Stimulated activated CD8-positive, alpha-beta memory T cell treated with anti-CD3 and anti-CD28 coated beads, Interleukin-7, amount 100 ng/mL, for 1 hour (primary cell): ENCODE measurements around the gene TEX29.

Source experiments
- DNase-seq, 2 donors: peaks; one replicate each; pipeline ENCODE4 v3.0.0-alpha.2; 2020; ENCODE audit warnings: low read depth in 2 of 2

The TEX29 gene

GRCh38 chr13:111367340-111367739, 46.9 kb downstream of the TEX29 start:
- DNase-seq: no peak

- DNase-seq: no peak
Observed at GRCh38 chr13:111368091-111368490, 47.6 kb downstream of the TEX29 start.

- no peak for DNase-seq
Observed at GRCh38 chr13:111370147-111370546, 49.7 kb downstream of the TEX29 start.

- DNase-seq: no peak
Observed at GRCh38 chr13:111370570-111371535, 50.4 kb downstream of the TEX29 start.

- DNase-seq: no peak
Observed at GRCh38 chr13:111371720-111372119, 51.3 kb downstream of the TEX29 start.

- DNase-seq: no peak
Observed at GRCh38 chr13:111372651-111373425, 52.4 kb downstream of the TEX29 start.

- DNase-seq: no peak
Observed at GRCh38 chr13:111373486-111373885, 53.0 kb downstream of the TEX29 start.

GRCh38 chr13:111380431-111380830, 60.0 kb downstream of the TEX29 start:
- DNase-seq: no peak

- DNase-seq: no peak
Observed at GRCh38 chr13:111382411-111382810, 62.0 kb downstream of the TEX29 start.

- no peak for DNase-seq
Observed at GRCh38 chr13:111382877-111383276, 62.4 kb downstream of the TEX29 start.

- DNase-seq: no peak
Observed at GRCh38 chr13:111383591-111384440, 63.4 kb downstream of the TEX29 start.

- DNase-seq: no peak
Observed at GRCh38 chr13:111384441-111385182, 64.2 kb downstream of the TEX29 start.

GRCh38 chr13:111385183-111385857, 64.9 kb downstream of the TEX29 start:
- DNase-seq: no peak

- no peak for DNase-seq
Observed at GRCh38 chr13:111387026-111387871, 66.8 kb downstream of the TEX29 start.

- DNase-seq: no peak
Observed at GRCh38 chr13:111387945-111388600, 67.6 kb downstream of the TEX29 start.

- DNase-seq: no peak
Observed at GRCh38 chr13:111388851-111389500, 68.5 kb downstream of the TEX29 start.

- DNase-seq: no peak
Observed at GRCh38 chr13:111389621-111390521, 69.4 kb downstream of the TEX29 start.
